Endothelial cell of umbilical vein (primary cell): Measurements from ENCODE around the gene ST8SIA2. TPM values are rescaled to one million over a fixed set of nuclear protein-coding genes. Genes with fewer than 3 reads are reported as not detected.

Source experiments
- BruUV-seq: library from RNA; stranded (reverse); fragments of 400-500 nt; replicated peaks from 2 replicates; lab custom pipeline; 2021; lab: Mats Ljungman, UMichigan
- CTCF ChIA-PET: fragments of 300-600, 350-600 bp; sonication (Branson Sonifier 250); formaldehyde crosslinking; loops from one replicate; lab custom pipeline; 2021; ENCODE audit warnings: antibody characterized with exemption, inconsistent platforms; lab: Charles Lee
- POLR2A ChIA-PET: fragments of 300-600, 350-600 bp; sonication (Branson Sonifier 250); formaldehyde crosslinking; loops from one replicate; lab custom pipeline; 2021; ENCODE audit warnings: antibody characterized with exemption, inconsistent platforms; lab: Charles Lee
- DNase-seq: peaks from one replicate; pipeline ENCODE4 v3.0.0-alpha.2; 2011; ENCODE audit warnings: low read depth, low spot score
- FAIRE-seq: peaks from 2 replicates; lab custom pipeline; 2011; peaks lifted over from hg19 to GRCh38; lab: Jason Lieb, UNC
- H2AFZ ChIP-seq: 2 replicates; pipeline ENCODE4 v1.6.0; 2012; ENCODE audit warnings: low read depth, low read length, control low read depth, inconsistent platforms
- H3K27ac ChIP-seq: 2 replicates; pipeline ENCODE4 v1.5.1; 2011; ENCODE audit warnings: low read depth, mild to moderate bottlenecking, control low read depth, low read length, moderate library complexity; ENCODE audit not compliant: insufficient read depth
- H3K27me3 ChIP-seq, 2 experiments: 2 replicates each; pipeline versions ENCODE4 v1.6.0 to v1.6.1; 2011; ENCODE audit warnings: low read length in 2 of 2, mixed read lengths in 1 of 2; ENCODE audit not compliant: control insufficient read depth in 2 of 2, insufficient read depth in 2 of 2
- H3K36me3 ChIP-seq, 2 experiments: 2 replicates in 1 of 2; 3 replicates in 1 of 2; pipeline ENCODE4 v1.5.1; 2011; ENCODE audit warnings: low read length in 2 of 2, mild to moderate bottlenecking in 1 of 2, moderate library complexity in 1 of 2; ENCODE audit not compliant: control insufficient read depth in 2 of 2, insufficient read depth in 2 of 2; ENCODE audit errors: extremely low read depth in 1 of 2
- H3K4me1 ChIP-seq: 3 replicates; pipeline ENCODE4 v1.5.1; 2011; ENCODE audit warnings: mild to moderate bottlenecking, low read length; ENCODE audit not compliant: control insufficient read depth, insufficient read depth; ENCODE audit errors: extremely low read depth
- H3K4me2 ChIP-seq: 2 replicates; pipeline ENCODE4 v1.6.1; 2011; ENCODE audit warnings: low read length, control low read depth, mixed read lengths; ENCODE audit not compliant: insufficient read depth
- H3K4me3 ChIP-seq, 3 experiments: fragments of 200-600 bp in 1 of 3; sonication (generic), shearing (Covaris generic) in 1 of 3; replicated peaks in 1 of 3; 2 replicates each; pipeline ENCODE4 v1.5.1; 2011 to 2016; ENCODE audit warnings: control low read depth in 3 of 3, low read length in 3 of 3, mild to moderate bottlenecking in 2 of 3, inconsistent platforms in 1 of 3, low read depth in 1 of 3, moderate library complexity in 1 of 3; ENCODE audit not compliant: insufficient read depth in 1 of 3
- H3K79me2 ChIP-seq: 2 replicates; pipeline ENCODE4 v1.6.0; 2012; ENCODE audit warnings: low read length, inconsistent platforms; ENCODE audit not compliant: control insufficient read depth, insufficient read depth
- H3K9ac ChIP-seq: replicated peaks from 2 replicates; pipeline ENCODE3; 2011; ENCODE audit warnings: low read length, control low read depth; ENCODE audit not compliant: insufficient read depth; ENCODE audit errors: extremely low read depth
- H3K9me1 ChIP-seq: replicated peaks from 3 replicates; pipeline ENCODE4 v1.6.0; 2011; ENCODE audit warnings: mild to moderate bottlenecking, low read length; ENCODE audit not compliant: control insufficient read depth, insufficient read depth; ENCODE audit errors: extremely low read depth
- H3K9me3 ChIP-seq: replicated peaks from 2 replicates; pipeline ENCODE4 v1.5.1; 2012; ENCODE audit warnings: low read length, inconsistent platforms; ENCODE audit not compliant: control insufficient read depth, insufficient read depth
- H4K20me1 ChIP-seq: replicated peaks from 2 replicates; pipeline ENCODE3; 2011; ENCODE audit warnings: mild to moderate bottlenecking, low read length; ENCODE audit not compliant: control insufficient read depth, insufficient read depth; ENCODE audit errors: extremely low read depth
- EZH2 ChIP-seq: IDR thresholded peaks from 2 replicates; pipeline ENCODE4 v1.6.1; 2012; ENCODE audit warnings: borderline replicate concordance, low read depth, mild to moderate bottlenecking, moderate library complexity, low read length, inconsistent platforms; ENCODE audit not compliant: severe bottlenecking
- FOS ChIP-seq: IDR thresholded peaks from 2 replicates; pipeline ENCODE4 v1.6.1; 2011; ENCODE audit warnings: mild to moderate bottlenecking, low read length, moderate library complexity, borderline replicate concordance; ENCODE audit not compliant: insufficient read depth
- GATA2 ChIP-seq: IDR thresholded peaks from 2 replicates; pipeline ENCODE4 v1.7.0; 2011; ENCODE audit warnings: low read depth, mild to moderate bottlenecking, moderate library complexity, mixed read lengths, low read length; ENCODE audit not compliant: insufficient read length, insufficient read depth
- JUN ChIP-seq: IDR thresholded peaks from 2 replicates; pipeline ENCODE4 v1.6.1; 2011; ENCODE audit warnings: borderline replicate concordance, low read depth; ENCODE audit not compliant: insufficient read length, insufficient read depth
- MAX ChIP-seq: IDR thresholded peaks from 2 replicates; pipeline ENCODE4 v1.6.1; 2011; ENCODE audit not compliant: insufficient read depth, insufficient read length
- MYC ChIP-seq: IDR thresholded peaks from one replicate; pipeline ENCODE4 v1.6.1; 2011; ENCODE audit warnings: mild to moderate bottlenecking, low read depth, low read length
- POLR2A ChIP-seq: IDR thresholded peaks from 2 replicates; pipeline ENCODE4 v1.6.1; 2012; ENCODE audit warnings: low read depth, mild to moderate bottlenecking, control low read depth, low read length
- POLR2AphosphoS5 ChIP-seq: IDR thresholded peaks from 2 replicates; pipeline ENCODE4 v1.6.1; 2012; ENCODE audit warnings: low read depth, mild to moderate bottlenecking, control low read depth, low read length, moderate library complexity; ENCODE audit not compliant: insufficient read depth
- dilution Hi-C: fragments of 300-500 bp; cut with MboI; formaldehyde crosslinking; loops from one replicate; pipeline ENCODE4 v1.15.0; 2019; ENCODE audit warnings: low sequenced_read_pairs; ENCODE audit not compliant: extremely low pct_ligation_motif_present
- intact Hi-C: fragments of 100-400 bp; cut with micrococcal nuclease; formaldehyde crosslinking; loops from one replicate; pipeline ENCODE4 v1.10.0; 2022
- polyA plus RNA-seq, 4 experiments: library from polyadenylated mRNA; depleted of rRNA in 3 of 4; stranded (reverse) in 3 of 4; unstranded in 1 of 4; fragments of >200 nt; gene quantifications; 2 replicates each; pipeline versions ENCODE4 v1.2.1 to v1.2.3, GENCODE V29; 2011 to 2012; ENCODE audit warnings: missing spikeins in 1 of 4
- total RNA-seq: library from RNA; stranded (reverse); gene quantifications from 2 replicates; pipeline ENCODE4 v1.2.3, GENCODE V29; 2021
- TF ChIP-seq, protein P1 (sequence below), 2 donors: IDR thresholded peaks; 1 replicate in 1 of 2; 2 replicates in 1 of 2; pipeline ENCODE4 v1.5.1; 2011; ENCODE audit warnings: low read length in 2 of 2, mild to moderate bottlenecking in 2 of 2, moderate library complexity in 2 of 2, control low read depth in 1 of 2, inconsistent platforms in 1 of 2, low read depth in 1 of 2; ENCODE audit not compliant: insufficient read depth in 1 of 2; ENCODE audit errors: extremely low read depth in 1 of 2

Gene ST8SIA2
- total and polyA plus RNA-seq, 2 donors (not counting 3 experiments of a cell fraction or from before 2014, with no cell fraction given): 0.35 to 0.46 TPM

GRCh38 chr15:92453607-92454006, 59.9 kb downstream of the ST8SIA2 start:
- FAIRE-seq (no peak), DNase-seq (no peak)
- H3K9ac ChIP-seq: no peak overlapping the region
- CTCF ChIA-PET: no interaction called here
- no peak overlapping the region for H3K27ac ChIP-seq
- H3K9me1 ChIP-seq: no peaks in the 10 kb centered on the region
- H3K9me3 ChIP-seq: no peaks in the 10 kb centered on the region
- no peaks in the 10 kb centered on the region for H3K4me1 ChIP-seq
- intact Hi-C loops (no loop called here), dilution Hi-C loops (no loop called here)
- BruUV-seq: no TSS peak
- no peak overlapping the region for H2AFZ ChIP-seq
- no peaks in the 10 kb centered on the region for H3K27me3 ChIP-seq
- no peak overlapping the region for H3K4me3 ChIP-seq
- H4K20me1 ChIP-seq: no peaks in the 10 kb centered on the region
- TF ChIP-seq EZH2: no peak
- no peak for TF ChIP-seq JUN
- TF ChIP-seq, protein P1, sequence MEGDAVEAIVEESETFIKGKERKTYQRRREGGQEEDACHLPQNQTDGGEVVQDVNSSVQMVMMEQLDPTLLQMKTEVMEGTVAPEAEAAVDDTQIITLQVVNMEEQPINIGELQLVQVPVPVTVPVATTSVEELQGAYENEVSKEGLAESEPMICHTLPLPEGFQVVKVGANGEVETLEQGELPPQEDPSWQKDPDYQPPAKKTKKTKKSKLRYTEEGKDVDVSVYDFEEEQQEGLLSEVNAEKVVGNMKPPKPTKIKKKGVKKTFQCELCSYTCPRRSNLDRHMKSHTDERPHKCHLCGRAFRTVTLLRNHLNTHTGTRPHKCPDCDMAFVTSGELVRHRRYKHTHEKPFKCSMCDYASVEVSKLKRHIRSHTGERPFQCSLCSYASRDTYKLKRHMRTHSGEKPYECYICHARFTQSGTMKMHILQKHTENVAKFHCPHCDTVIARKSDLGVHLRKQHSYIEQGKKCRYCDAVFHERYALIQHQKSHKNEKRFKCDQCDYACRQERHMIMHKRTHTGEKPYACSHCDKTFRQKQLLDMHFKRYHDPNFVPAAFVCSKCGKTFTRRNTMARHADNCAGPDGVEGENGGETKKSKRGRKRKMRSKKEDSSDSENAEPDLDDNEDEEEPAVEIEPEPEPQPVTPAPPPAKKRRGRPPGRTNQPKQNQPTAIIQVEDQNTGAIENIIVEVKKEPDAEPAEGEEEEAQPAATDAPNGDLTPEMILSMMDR (IDR thresholded peaks at IDR 0.05; ENCODE audit: extremely low read depth in 1 of 2, insufficient read depth in 1 of 2, low read depth in 1 of 2, low read length in 2 of 2): no peak
- no peak for TF ChIP-seq FOS
- no peak for TF ChIP-seq POLR2A
- TF ChIP-seq MYC: no peak
- TF ChIP-seq GATA2: no peak
- TF ChIP-seq POLR2AphosphoS5: no peak
- no peak for TF ChIP-seq MAX
- POLR2A ChIA-PET: no interaction called here
- no peaks in the 10 kb centered on the region for H3K36me3 ChIP-seq
- H3K4me2 ChIP-seq: no peak overlapping the region
- no peaks in the 10 kb centered on the region for H3K79me2 ChIP-seq
